Neural cell (in vitro differentiated cells): ENCODE data around the gene IL17RD.

Experiments used
- EP300 ChIP-seq: fragments of 450-650 bp; conservative IDR thresholded peaks from 2 replicates; pipeline ENCODE4 v1.6.1; 2014; ENCODE audit warnings: antibody characterized with exemption, mild to moderate bottlenecking, moderate library complexity; ENCODE audit not compliant: poor library complexity, severe bottlenecking
- POLR2AphosphoS5 ChIP-seq: IDR thresholded peaks from 2 replicates; pipeline ENCODE4 v1.6.1; 2012
- TF ChIP-seq, protein P1 (sequence below): fragments of 450-650 bp; IDR thresholded peaks from 2 replicates; pipeline ENCODE4 v1.5.1; 2014; ENCODE audit warnings: antibody characterized with exemption, mild to moderate bottlenecking, moderate library complexity; ENCODE audit not compliant: poor library complexity, severe bottlenecking

DNA sequence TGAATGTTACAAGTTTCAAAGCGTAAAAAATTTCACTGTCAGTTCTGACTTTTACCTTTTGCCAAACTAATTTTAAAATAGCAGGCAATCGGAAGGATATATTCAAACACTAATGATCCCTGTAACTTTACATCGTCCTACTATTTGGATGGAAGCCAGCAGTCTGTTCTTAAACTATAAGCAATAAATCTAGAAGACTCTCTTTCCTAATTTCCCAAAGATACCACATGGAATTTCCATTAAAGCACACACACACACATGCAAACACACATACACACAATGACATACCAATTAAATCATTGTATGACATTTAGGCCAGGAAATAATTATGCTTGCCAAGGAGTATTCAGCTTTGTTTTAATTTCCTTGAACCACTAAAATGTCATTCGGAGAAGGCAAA, 32.0 kb downstream of the IL17RD start:
- TF ChIP-seq EP300: no peak
- no peak for TF ChIP-seq POLR2AphosphoS5
- TF ChIP-seq, protein P1, sequence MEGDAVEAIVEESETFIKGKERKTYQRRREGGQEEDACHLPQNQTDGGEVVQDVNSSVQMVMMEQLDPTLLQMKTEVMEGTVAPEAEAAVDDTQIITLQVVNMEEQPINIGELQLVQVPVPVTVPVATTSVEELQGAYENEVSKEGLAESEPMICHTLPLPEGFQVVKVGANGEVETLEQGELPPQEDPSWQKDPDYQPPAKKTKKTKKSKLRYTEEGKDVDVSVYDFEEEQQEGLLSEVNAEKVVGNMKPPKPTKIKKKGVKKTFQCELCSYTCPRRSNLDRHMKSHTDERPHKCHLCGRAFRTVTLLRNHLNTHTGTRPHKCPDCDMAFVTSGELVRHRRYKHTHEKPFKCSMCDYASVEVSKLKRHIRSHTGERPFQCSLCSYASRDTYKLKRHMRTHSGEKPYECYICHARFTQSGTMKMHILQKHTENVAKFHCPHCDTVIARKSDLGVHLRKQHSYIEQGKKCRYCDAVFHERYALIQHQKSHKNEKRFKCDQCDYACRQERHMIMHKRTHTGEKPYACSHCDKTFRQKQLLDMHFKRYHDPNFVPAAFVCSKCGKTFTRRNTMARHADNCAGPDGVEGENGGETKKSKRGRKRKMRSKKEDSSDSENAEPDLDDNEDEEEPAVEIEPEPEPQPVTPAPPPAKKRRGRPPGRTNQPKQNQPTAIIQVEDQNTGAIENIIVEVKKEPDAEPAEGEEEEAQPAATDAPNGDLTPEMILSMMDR: no peak
